GM03348 (cell line): ENCODE data around the gene KIAA0232.
A peak's percentile ranks its signal among the peaks of the same experiment; 100 is the strongest.
"Not testable (repeated sequence)": the region's sequence is repeated elsewhere in the genome, so short reads cannot be mapped to it uniquely, and the experiment has no call there.

Source experiments
- DNase-seq: peaks from one replicate; pipeline ENCODE4 v3.0.0; 2012; ENCODE audit warnings: low spot score

The KIAA0232 gene

GRCh38 chr4:6881908-6882307 is 99.4 kb downstream of the KIAA0232 start:
- no peak for DNase-seq

- no peak for DNase-seq
Measured at GRCh38 chr4:6884341-6884870, 101.9 kb downstream of the KIAA0232 start.

- peak; percentile 75 for DNase-seq
Measured at GRCh38 chr4:6885953-6886557, 103.5 kb downstream of the KIAA0232 start.

GRCh38 chr4:6886886-6887285 is 104.4 kb downstream of the KIAA0232 start:
- no peak for DNase-seq

- DNase-seq = no peak
Measured at GRCh38 chr4:6887591-6888371, 105.3 kb downstream of the KIAA0232 start.

- DNase-seq = no peak
Measured at GRCh38 chr4:6888506-6889071, 106.1 kb downstream of the KIAA0232 start.

- DNase-seq = no peak
Measured at GRCh38 chr4:6889101-6889735, 106.7 kb downstream of the KIAA0232 start.

GRCh38 chr4:6889736-6890324 is 107.3 kb downstream of the KIAA0232 start:
- DNase-seq = no peak

GRCh38 chr4:6890358-6890757 is 107.8 kb downstream of the KIAA0232 start:
- no peak for DNase-seq

- not testable (repeated sequence) for DNase-seq
Measured at GRCh38 chr4:6890971-6891370, 108.4 kb downstream of the KIAA0232 start.

- DNase-seq = no peak
Measured at GRCh38 chr4:6891436-6892170, 109.1 kb downstream of the KIAA0232 start.

GRCh38 chr4:6892190-6892908 is 109.8 kb downstream of the KIAA0232 start:
- peak; percentile 74 for DNase-seq

GRCh38 chr4:6892909-6893202 is 110.3 kb downstream of the KIAA0232 start:
- DNase-seq = no peak

- DNase-seq = no peak
Measured at GRCh38 chr4:6893449-6894085, 111.0 kb downstream of the KIAA0232 start.

- DNase-seq = no peak
Measured at GRCh38 chr4:6894086-6894478, 111.6 kb downstream of the KIAA0232 start.

- no peak for DNase-seq
Measured at GRCh38 chr4:6894528-6895498, 112.3 kb downstream of the KIAA0232 start.

- no peak for DNase-seq
Measured at GRCh38 chr4:6896035-6896434, 113.5 kb downstream of the KIAA0232 start.

GRCh38 chr4:6898763-6899162 is 116.2 kb downstream of the KIAA0232 start:
- DNase-seq = no peak

- no peak for DNase-seq
Measured at GRCh38 chr4:6900181-6900812, 117.8 kb downstream of the KIAA0232 start.
